Spleen (tissue), 11 donors: ENCODE data around the gene JADE2. TPM values are rescaled to one million over a fixed set of nuclear protein-coding genes. Genes with fewer than 3 reads are reported as not detected.
A peak's percentile ranks its signal among the peaks of the same experiment; 100 is the strongest.

Source experiments
- DNase-seq: peaks from one replicate; pipeline ENCODE4 v3.0.0-alpha.2; 2020
- H3K27ac ChIP-seq, 8 donors: fragments of 200-600 bp; sonication (generic) in 7 of 8; 1 replicate in 4 of 8; 2 replicates in 4 of 8; pipeline versions ENCODE4 v1.5.0 to v1.8.0; 2016 to 2021; ENCODE audit warnings: inconsistent platforms in 4 of 8, mild to moderate bottlenecking in 4 of 8, moderate library complexity in 1 of 8
- H3K27me3 ChIP-seq, 7 donors: fragments of 200-600 bp; sonication (generic) in 6 of 7; replicated peaks in 1 of 7; 1 replicate in 4 of 7; 2 replicates in 3 of 7; pipeline versions ENCODE4 v1.5.0 to v1.8.0; 2016 to 2021; ENCODE audit warnings: inconsistent platforms in 3 of 7, mild to moderate bottlenecking in 1 of 7
- H3K36me3 ChIP-seq, 6 donors: fragments of 200-600 bp; sonication (generic) in 5 of 6; 1 replicate in 4 of 6; 2 replicates in 2 of 6; pipeline versions ENCODE4 v1.5.0 to v1.8.0; 2016 to 2021; ENCODE audit warnings: inconsistent platforms in 2 of 6
- H3K4me1 ChIP-seq, 6 donors: fragments of 200-600 bp; sonication (generic) in 5 of 6; 1 replicate in 3 of 6; 2 replicates in 3 of 6; pipeline versions ENCODE4 v1.5.0 to v1.8.0; 2016 to 2021; ENCODE audit warnings: inconsistent platforms in 3 of 6
- H3K4me3 ChIP-seq, 8 donors: fragments of 200-600 bp; sonication (generic) in 7 of 8; 1 replicate in 4 of 8; 2 replicates in 4 of 8; pipeline versions ENCODE4 v1.5.0 to v1.8.0; 2016 to 2021; ENCODE audit warnings: inconsistent platforms in 4 of 8, mild to moderate bottlenecking in 4 of 8, moderate library complexity in 2 of 8
- H3K9me3 ChIP-seq, 8 donors: fragments of 200-600 bp; sonication (generic) in 7 of 8; 1 replicate in 4 of 8; 2 replicates in 4 of 8; pipeline versions ENCODE4 v1.5.0 to v1.8.0; 2016 to 2021; ENCODE audit warnings: inconsistent platforms in 4 of 8
- POLR2A ChIP-seq, 3 donors: fragments of 450-650 bp; IDR thresholded peaks; one replicate each; pipeline ENCODE4 v1.5.1; 2017; ENCODE audit warnings: antibody characterized with exemption in 3 of 3, mild to moderate bottlenecking in 1 of 3
- POLR2AphosphoS5 ChIP-seq, 3 donors: sonication (generic); formaldehyde crosslinking; IDR thresholded peaks; one replicate each; pipeline ENCODE4 v1.5.1; 2017; ENCODE audit warnings: antibody characterized with exemption in 3 of 3
- WGBS, 5 donors: extraction: QIAGEN DNeasy Blood & Tissue Kit in 3 of 5; methylation state at CpG; one replicate each; pipeline versions ENCODE4 v1.1.5 to v1.1.7; 2013 to 2018; 5-methylcytosine and 5-hydroxymethylcytosine counted together
- intact Hi-C: fragments of 100-400 bp; cut with DNase I; formaldehyde crosslinking; loops from one replicate; pipeline ENCODE4 v1.15.0; 2023; ENCODE audit warnings: low total_unique reads
- polyA plus RNA-seq, 3 donors: library from polyadenylated mRNA; stranded (reverse); fragments of 200-250 nt; gene quantifications; one replicate each; pipeline ENCODE4 v1.2.1, GENCODE V29; 2013
- total RNA-seq, 7 donors: library from RNA; depleted of rRNA in 3 of 7; stranded (reverse); fragments of >200 nt in 3 of 7; fragmentation: NEBNext Ultra II Directional in 4 of 7; extraction: Animal tissue kit (Norgen Biotek cat#: 25700) in 4 of 7; gene quantifications; one replicate each; pipeline versions ENCODE4 v1.1.0 to v1.2.1, GENCODE V29; 2016 to 2021
- TF ChIP-seq, protein P1 (sequence below), 11 experiments: fragments of 200-600 bp in 7 of 11; fragments of 450-650 bp in 4 of 11; sonication (generic) in 4 of 11; IDR thresholded peaks in 8 of 11; conservative IDR thresholded peaks in 3 of 11; 1 replicate in 7 of 11; 2 replicates in 4 of 11; pipeline versions ENCODE4 v1.4.0 to v1.8.0; 2016 to 2021; ENCODE audit warnings: antibody characterized with exemption in 11 of 11, inconsistent platforms in 4 of 11, mild to moderate bottlenecking in 1 of 11
- donor health status: healthy with polysubstance abuse.
- donor health status: DM: no; HTN: no; CAD: no; lungs with moderate emphysema.
- donor health status: DM: no; HTN: no; CAD: no.
- donor health status: Bipolar disorder and iron deficiency.
- donor health status: healthy.
- donor health status: DM: no; HTN: no; CAD: no.
- donor health status: DM: yes; HTN: yes; CAD: no.

The JADE2 gene
- total and polyA plus RNA-seq, 10 donors: 12.3 to 131 (median 94.3) TPM

- H3K9me3 ChIP-seq: no peaks in the 10 kb centered on the region
- H3K4me3 ChIP-seq: no peak overlapping the region
- DNase-seq: peak; percentile 60
- H3K4me1 ChIP-seq: peaks cover 46 to 100% (median 87%) of the 10 kb centered on the region in 6 donors
- 55 to 71% (median 58%) methylated on average over 10 of the region's 10 CpGs for WGBS, 5 donors
- H3K27ac ChIP-seq: peak overlapping the region in 2 of 8 donors; percentile 31 to 37
- H3K36me3 ChIP-seq: peaks cover 4 to 48% (median 20%) of the 10 kb centered on the region in 6 donors
- no peaks in the 10 kb centered on the region for H3K27me3 ChIP-seq
- no peak for TF ChIP-seq POLR2A (IDR thresholded peaks at IDR 0.05)
- TF ChIP-seq POLR2AphosphoS5 (IDR thresholded peaks at IDR 0.05): no peak
- TF ChIP-seq, protein P1, sequence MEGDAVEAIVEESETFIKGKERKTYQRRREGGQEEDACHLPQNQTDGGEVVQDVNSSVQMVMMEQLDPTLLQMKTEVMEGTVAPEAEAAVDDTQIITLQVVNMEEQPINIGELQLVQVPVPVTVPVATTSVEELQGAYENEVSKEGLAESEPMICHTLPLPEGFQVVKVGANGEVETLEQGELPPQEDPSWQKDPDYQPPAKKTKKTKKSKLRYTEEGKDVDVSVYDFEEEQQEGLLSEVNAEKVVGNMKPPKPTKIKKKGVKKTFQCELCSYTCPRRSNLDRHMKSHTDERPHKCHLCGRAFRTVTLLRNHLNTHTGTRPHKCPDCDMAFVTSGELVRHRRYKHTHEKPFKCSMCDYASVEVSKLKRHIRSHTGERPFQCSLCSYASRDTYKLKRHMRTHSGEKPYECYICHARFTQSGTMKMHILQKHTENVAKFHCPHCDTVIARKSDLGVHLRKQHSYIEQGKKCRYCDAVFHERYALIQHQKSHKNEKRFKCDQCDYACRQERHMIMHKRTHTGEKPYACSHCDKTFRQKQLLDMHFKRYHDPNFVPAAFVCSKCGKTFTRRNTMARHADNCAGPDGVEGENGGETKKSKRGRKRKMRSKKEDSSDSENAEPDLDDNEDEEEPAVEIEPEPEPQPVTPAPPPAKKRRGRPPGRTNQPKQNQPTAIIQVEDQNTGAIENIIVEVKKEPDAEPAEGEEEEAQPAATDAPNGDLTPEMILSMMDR (IDR thresholded peaks at IDR 0.05 in 8 of 11, conservative IDR thresholded peaks at IDR 0.05 in 3 of 11): no peak
- intact Hi-C loops: no loop called here
Measured at GRCh38 chr5:134533115-134533815, 7.8 kb downstream of the JADE2 start.

- Histone ChIP-seq H3K4me1 (peaks cover 37 to 95% (median 79%) of the 10 kb centered on the region in 6 donors), H3K36me3 (peaks cover 7 to 57% (median 28%) of the 10 kb centered on the region in 6 donors), H3K4me3 (no peak overlapping the region), H3K27ac (peak overlapping the region in 1 of 8 donors; percentile 32), H3K9me3 (no peaks in the 10 kb centered on the region), H3K27me3 (no peaks in the 10 kb centered on the region)
- peak in 1 of 3 donors; percentile 24 for TF ChIP-seq POLR2AphosphoS5 (IDR thresholded peaks at IDR 0.05)
- no peak for TF ChIP-seq POLR2A (IDR thresholded peaks at IDR 0.05)
- WGBS, 5 donors: 59 to 66% (median 61%) methylated on average over 7 to 10 of the region's 10 CpGs
- no peak for DNase-seq
- intact Hi-C loops: no loop called here
Measured at GRCh38 chr5:134534058-134534725, 8.7 kb downstream of the JADE2 start.

DNA sequence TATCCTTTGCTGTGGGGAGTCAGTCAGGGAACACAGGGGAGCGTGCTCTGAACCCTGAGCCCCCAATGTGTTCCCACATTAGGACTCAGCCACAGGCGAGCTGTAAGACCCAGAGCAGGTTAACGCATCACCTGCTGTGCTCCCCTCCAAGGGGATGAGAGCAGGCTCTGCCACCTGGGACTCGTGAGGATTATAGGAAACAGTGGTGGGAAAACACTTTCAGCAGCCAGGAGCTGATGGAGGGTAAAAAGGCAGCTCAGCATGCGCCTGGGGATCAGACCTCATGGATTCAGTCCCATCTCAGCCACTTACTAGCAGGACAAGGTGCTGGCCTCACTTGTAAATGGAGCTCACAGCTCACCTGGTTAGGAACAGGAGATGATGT lies 9.2 kb downstream of the JADE2 start:
- TF ChIP-seq, protein P1 (IDR thresholded peaks at IDR 0.05 in 8 of 11, conservative IDR thresholded peaks at IDR 0.05 in 3 of 11): no peak
- TF ChIP-seq POLR2AphosphoS5 (IDR thresholded peaks at IDR 0.05) (no peak), POLR2A (IDR thresholded peaks at IDR 0.05) (no peak)
- no peaks in the 10 kb centered on the region for H3K9me3 ChIP-seq
- H3K27ac ChIP-seq: peak overlapping the region in 1 of 8 donors; percentile 32
- no peaks in the 10 kb centered on the region for H3K27me3 ChIP-seq
- DNase-seq: peak; percentile 54
- no peak overlapping the region for H3K4me3 ChIP-seq
- 96 to 100% (median 97%) methylated on average over 5 of the region's 5 CpGs for WGBS, 5 donors
- intact Hi-C loops: no loop called here
- H3K36me3 ChIP-seq: peaks cover 7 to 62% (median 33%) of the 10 kb centered on the region in 6 donors
- H3K4me1 ChIP-seq: peaks cover 32 to 95% (median 78%) of the 10 kb centered on the region in 6 donors

DNA sequence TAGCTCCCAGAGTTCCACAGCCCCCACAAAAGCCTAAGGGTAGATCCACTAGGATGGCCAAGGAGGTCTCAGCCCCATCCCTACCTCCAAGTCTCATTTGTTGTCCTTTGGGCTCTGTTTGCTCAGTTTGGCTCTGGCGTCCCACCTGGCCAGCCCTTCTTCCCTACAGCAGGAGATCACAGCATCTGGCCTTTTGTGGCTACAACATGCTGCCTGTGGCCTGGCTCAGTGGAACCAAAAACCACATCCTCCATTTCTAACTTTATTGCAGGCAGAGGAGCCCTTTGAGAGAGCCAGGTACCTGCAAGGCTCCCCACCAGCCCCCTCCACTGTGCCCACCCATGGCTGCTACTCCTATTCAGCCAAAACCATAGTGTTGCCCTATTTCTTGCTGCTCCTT lies 11.4 kb downstream of the JADE2 start:
- H3K4me1 ChIP-seq: peaks cover 41 to 95% (median 79%) of the 10 kb centered on the region in 6 donors
- H3K27ac ChIP-seq: peak overlapping the region in 4 of 8 donors; percentile 1 to 68 (median 26)
- DNase-seq: no peak
- intact Hi-C loops: no loop called here
- H3K4me3 ChIP-seq: no peak overlapping the region
- 20 to 39% (median 23%) methylated on average over 1 of the region's 1 CpG for WGBS, 5 donors
- H3K27me3 ChIP-seq: no peaks in the 10 kb centered on the region
- peaks cover 7 to 84% (median 49%) of the 10 kb centered on the region in 6 donors for H3K36me3 ChIP-seq
- no peaks in the 10 kb centered on the region for H3K9me3 ChIP-seq
- TF ChIP-seq, protein P1 (IDR thresholded peaks at IDR 0.05 in 8 of 11, conservative IDR thresholded peaks at IDR 0.05 in 3 of 11): no peak
- TF ChIP-seq POLR2AphosphoS5 (IDR thresholded peaks at IDR 0.05) (peak in 1 of 3 donors; percentile 21), POLR2A (IDR thresholded peaks at IDR 0.05) (no peak)
